Parathyroid adenoma (tissue), 2 donors: ENCODE results near the gene SGSH.

ENCODE experiments used
- H2AFZ ChIP-seq: fragments of 300-600 bp; sonication (generic); one replicate; pipeline ENCODE4 v1.7.0; 2017; ENCODE audit warnings: antibody characterized with exemption, mild to moderate bottlenecking
- H3K27ac ChIP-seq: fragments of 300-600 bp; sonication (generic); one replicate; pipeline ENCODE4 v1.7.0; 2017
- H3K27me3 ChIP-seq: fragments of 300-600 bp; sonication (generic); one replicate; pipeline ENCODE4 v1.7.0; 2017; ENCODE audit warnings: low read length; ENCODE audit not compliant: control insufficient read depth, insufficient read depth
- H3K36me3 ChIP-seq: fragments of 300-600 bp; sonication (generic); one replicate; pipeline ENCODE4 v1.7.0; 2017; ENCODE audit warnings: low read length; ENCODE audit not compliant: control insufficient read depth, insufficient read depth
- H3K4me1 ChIP-seq: fragments of 300-600 bp; sonication (generic); one replicate; pipeline ENCODE4 v1.7.0; 2017; ENCODE audit warnings: control low read depth
- H3K4me2 ChIP-seq: fragments of 300-600 bp; sonication (generic); one replicate; pipeline ENCODE4 v1.7.0; 2017; ENCODE audit warnings: low read length
- H3K4me3 ChIP-seq: fragments of 300-600 bp; sonication (generic); one replicate; pipeline ENCODE4 v1.7.0; 2017; ENCODE audit warnings: low read depth, low read length
- H3K79me2 ChIP-seq: fragments of 300-600 bp; sonication (generic); one replicate; pipeline ENCODE4 v1.7.0; 2017; ENCODE audit warnings: control low read depth
- H3K9ac ChIP-seq: fragments of 300-600 bp; sonication (generic); one replicate; pipeline ENCODE4 v1.7.0; 2017; ENCODE audit warnings: mild to moderate bottlenecking
- H3K9me3 ChIP-seq: fragments of 300-600 bp; sonication (generic); one replicate; pipeline ENCODE4 v1.7.0; 2017; ENCODE audit warnings: low read length; ENCODE audit not compliant: control insufficient read depth
- TF ChIP-seq, protein P1 (sequence below): fragments of 300-600 bp; sonication (generic); IDR thresholded peaks from one replicate; pipeline ENCODE4 v1.7.0; 2017; ENCODE audit warnings: antibody characterized with exemption, mild to moderate bottlenecking
- donor health status: primary hyperparathyroidism.

Gene SGSH

DNA sequence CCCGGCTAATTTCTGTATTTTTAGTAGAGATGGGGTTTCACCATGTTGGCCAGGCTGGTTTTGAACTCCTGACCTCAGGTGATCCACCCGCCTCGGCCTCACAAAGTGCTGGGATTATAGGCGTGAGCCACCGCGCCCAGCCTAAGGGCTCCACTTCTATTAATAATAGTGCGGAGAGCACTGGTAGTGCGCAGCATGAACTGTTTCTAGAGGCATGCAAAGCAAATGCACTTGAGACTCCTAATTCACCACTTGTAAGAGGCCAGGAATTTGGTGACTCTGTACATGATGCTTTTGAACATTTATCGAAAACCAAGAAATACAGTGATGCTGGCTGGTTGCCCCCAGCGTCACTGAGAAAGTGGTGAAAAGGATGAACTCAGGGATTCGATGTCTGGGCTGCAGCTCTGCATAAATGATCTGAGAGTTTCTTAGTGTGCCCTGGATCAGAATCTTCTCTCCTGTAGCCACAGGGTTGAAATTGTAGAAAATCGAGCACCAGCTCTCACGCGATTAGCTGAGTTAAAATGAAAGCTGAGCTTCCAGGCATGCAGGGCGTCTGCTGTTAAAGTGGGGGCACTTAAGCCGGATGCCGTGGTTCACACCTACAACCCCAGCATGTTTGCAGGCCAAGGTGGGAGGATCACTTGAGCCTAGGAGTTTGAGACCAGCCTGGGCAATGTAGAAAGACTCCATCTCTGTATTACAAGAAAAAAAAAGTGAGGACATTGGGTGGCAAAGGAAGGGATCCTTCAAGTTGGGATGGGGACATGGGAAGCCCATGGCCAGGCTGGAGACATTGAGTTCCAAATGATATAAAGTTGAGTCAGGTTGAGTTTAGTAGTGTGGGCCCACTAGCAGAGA is 45.3 kb upstream of the SGSH start:
- Histone ChIP-seq H3K4me2 (peak overlapping the region; percentile 99), H2AFZ (no peak overlapping the region), H3K27me3 (no peaks in the 10 kb centered on the region), H3K79me2 (peaks cover 50% of the 10 kb centered on the region), H3K9ac (no peak overlapping the region), H3K27ac (peak overlapping the region; percentile 99), H3K9me3 (no peaks in the 10 kb centered on the region), H3K36me3 (no peaks in the 10 kb centered on the region), H3K4me3 (peak overlapping the region; percentile 92), H3K4me1 (peaks cover 37% of the 10 kb centered on the region)
- TF ChIP-seq, protein P1, sequence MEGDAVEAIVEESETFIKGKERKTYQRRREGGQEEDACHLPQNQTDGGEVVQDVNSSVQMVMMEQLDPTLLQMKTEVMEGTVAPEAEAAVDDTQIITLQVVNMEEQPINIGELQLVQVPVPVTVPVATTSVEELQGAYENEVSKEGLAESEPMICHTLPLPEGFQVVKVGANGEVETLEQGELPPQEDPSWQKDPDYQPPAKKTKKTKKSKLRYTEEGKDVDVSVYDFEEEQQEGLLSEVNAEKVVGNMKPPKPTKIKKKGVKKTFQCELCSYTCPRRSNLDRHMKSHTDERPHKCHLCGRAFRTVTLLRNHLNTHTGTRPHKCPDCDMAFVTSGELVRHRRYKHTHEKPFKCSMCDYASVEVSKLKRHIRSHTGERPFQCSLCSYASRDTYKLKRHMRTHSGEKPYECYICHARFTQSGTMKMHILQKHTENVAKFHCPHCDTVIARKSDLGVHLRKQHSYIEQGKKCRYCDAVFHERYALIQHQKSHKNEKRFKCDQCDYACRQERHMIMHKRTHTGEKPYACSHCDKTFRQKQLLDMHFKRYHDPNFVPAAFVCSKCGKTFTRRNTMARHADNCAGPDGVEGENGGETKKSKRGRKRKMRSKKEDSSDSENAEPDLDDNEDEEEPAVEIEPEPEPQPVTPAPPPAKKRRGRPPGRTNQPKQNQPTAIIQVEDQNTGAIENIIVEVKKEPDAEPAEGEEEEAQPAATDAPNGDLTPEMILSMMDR = no peak

DNA sequence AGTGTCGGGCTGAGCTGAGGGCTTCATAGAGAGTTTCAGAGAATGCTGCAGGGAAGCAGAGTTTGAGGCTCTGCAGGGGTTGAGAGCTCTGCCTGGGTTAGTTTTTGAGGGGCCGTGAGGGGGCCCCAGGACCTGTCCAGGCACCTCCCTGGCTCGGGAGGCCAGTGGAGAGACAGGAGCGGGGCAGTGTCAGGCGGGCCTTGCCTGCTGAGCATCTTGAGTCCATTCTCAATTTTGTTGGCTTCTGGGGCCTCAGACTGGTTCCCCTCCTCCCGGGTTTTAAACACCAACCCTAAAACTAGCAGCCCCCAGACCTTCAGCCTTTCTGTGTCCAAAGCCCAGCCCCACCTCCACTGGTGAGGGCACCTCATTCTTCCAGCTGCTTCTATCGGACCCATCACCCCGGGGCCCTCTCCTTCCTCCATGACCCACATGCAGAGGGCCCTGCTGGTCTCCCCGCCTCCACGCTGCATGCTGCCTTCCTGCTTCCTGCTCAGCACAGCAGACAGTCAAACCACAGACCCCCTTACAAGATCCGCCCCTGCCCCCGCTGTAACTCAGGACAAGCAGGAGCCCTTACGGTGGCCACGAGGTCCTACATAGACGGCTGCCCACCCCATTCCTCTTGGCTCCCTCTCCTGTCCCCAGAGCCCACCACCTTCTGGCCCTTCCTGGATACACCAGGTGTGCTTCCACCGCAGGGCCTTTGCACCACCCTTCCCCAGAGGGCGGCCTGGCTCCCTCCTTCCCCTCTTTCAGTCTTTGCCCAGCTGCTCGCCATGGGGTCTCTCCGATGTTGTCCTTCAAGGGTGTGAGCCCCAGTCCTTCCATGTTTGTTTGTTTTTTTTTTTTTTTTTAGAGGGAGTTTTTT is 44.3 kb upstream of the SGSH start:
- Histone ChIP-seq H3K79me2 (peaks cover 41% of the 10 kb centered on the region), H3K4me2 (peak overlapping the region; percentile 99), H3K9me3 (no peaks in the 10 kb centered on the region), H3K9ac (peak overlapping the region; percentile 9), H3K36me3 (no peaks in the 10 kb centered on the region), H2AFZ (no peak overlapping the region), H3K27me3 (no peaks in the 10 kb centered on the region), H3K4me1 (peaks cover 31% of the 10 kb centered on the region), H3K4me3 (peak overlapping the region; percentile 92), H3K27ac (peak overlapping the region; percentile 99)
- TF ChIP-seq, protein P1 = no peak

DNA sequence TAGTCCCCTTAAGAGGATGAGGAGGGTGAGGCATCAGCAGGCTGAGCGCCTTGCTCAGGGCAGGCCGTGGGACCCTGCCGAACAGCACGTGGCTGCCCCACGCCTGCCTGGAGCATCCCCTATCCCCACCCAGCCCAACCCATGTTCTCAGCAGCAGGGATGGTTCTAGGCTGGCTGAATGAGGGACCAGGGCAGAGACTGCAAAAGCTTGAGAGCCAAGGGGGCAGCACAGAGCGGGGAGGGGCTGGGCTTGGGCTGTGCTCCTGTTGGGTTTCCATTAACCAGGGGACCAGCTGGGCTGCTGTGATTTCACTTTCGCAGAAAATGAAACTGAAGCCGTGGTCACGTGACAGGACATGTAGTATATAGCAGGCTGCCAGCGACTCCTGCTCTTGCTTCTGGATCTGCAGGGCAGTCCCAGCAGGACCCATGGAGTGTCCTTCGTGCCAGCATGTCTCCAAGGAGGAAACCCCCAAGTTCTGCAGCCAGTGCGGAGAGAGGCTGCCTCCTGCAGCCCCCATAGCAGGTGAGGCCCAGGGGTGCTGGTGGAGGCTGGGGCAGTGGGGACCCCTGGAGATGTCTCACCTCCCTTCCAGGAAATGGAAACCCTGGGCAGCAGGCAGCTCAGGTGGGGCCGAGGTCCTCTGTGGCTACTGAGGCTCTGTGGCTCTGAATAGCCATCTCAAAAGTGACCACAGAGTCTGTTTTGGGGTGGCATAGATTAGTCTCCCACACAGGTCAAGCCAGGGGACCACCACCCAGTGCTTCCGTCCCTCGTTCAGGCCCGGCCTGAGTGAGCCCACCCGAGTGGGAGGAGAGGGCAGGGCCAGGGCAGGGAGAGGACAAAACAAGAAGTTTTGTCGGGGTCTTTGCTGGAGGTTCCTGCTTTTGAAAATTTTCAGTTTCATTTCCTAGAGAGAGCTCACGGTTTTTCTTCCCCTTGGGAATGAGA is 43.4 kb upstream of the SGSH start:
- H3K4me3 ChIP-seq = peak overlapping the region; percentile 92
- H3K9me3 ChIP-seq = no peaks in the 10 kb centered on the region
- no peaks in the 10 kb centered on the region for H3K36me3 ChIP-seq
- TF ChIP-seq, protein P1 = peak; percentile 27
- H2AFZ ChIP-seq = no peak overlapping the region
- H3K4me2 ChIP-seq = peak overlapping the region; percentile 99
- peak overlapping the region; percentile 99 for H3K27ac ChIP-seq
- H3K27me3 ChIP-seq = no peaks in the 10 kb centered on the region
- H3K79me2 ChIP-seq = peaks cover 33% of the 10 kb centered on the region
- H3K4me1 ChIP-seq = peaks cover 33% of the 10 kb centered on the region
- peak overlapping the region; percentile 9 for H3K9ac ChIP-seq

DNA sequence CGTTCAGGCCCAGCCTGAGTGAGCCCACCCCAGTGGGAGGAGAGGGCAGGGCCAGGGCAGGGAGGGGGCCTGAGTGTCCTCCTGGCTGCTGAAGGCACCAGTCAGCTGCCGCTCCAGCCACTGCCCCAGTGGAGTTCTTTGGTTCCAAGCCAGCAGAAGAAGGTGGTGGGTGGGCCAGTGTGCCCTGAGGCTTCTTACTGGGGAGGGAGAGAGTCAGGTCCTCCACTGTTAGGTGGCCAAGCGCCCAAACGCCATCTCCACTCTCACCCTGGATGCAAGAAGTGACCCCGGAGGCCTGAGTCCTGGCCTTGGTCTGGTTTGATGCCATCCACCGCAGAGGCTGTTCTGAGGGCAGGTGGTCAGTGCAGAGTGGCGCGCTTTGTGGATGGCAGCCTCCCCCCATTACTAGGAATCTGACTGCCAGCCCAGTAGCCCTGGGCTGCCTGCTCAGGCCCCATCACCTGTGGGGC is 42.7 kb upstream of the SGSH start:
- peaks cover 33% of the 10 kb centered on the region for H3K4me1 ChIP-seq
- peak overlapping the region; percentile 99 for H3K4me2 ChIP-seq
- TF ChIP-seq, protein P1 = no peak
- no peaks in the 10 kb centered on the region for H3K36me3 ChIP-seq
- no peaks in the 10 kb centered on the region for H3K9me3 ChIP-seq
- H2AFZ ChIP-seq = no peak overlapping the region
- H3K9ac ChIP-seq = peak overlapping the region; percentile 8
- H3K4me3 ChIP-seq = peak overlapping the region; percentile 92
- H3K27me3 ChIP-seq = no peaks in the 10 kb centered on the region
- H3K27ac ChIP-seq = peak overlapping the region; percentile 99
- H3K79me2 ChIP-seq = peaks cover 29% of the 10 kb centered on the region
